Activated naive CD8-positive, alpha-beta T cell treated with anti-CD3 and anti-CD28 coated beads, Interleukin-2, amount 50 U/mL, for 24 hours (primary cell): ENCODE results near the gene NPDC1.

Experiments
- ATAC-seq: fragments of 150-1000 bp; cut with Tn5 transposase; one replicate; pipeline ENCODE4 v1.10.0; 2021
- DNase-seq: peaks from one replicate; pipeline ENCODE4 v3.0.0; 2021
- H3K27ac Mint-ChIP-seq: one replicate; pipeline ENCODE4 v1.8.0; 2021; ENCODE audit warnings: mild to moderate bottlenecking, mixed read lengths
- H3K27me3 Mint-ChIP-seq: one replicate; pipeline ENCODE4 v1.8.0; 2021; ENCODE audit warnings: mixed read lengths
- H3K36me3 Mint-ChIP-seq: one replicate; pipeline ENCODE4 v1.8.0; 2021; ENCODE audit warnings: low read depth, mixed read lengths
- H3K4me1 Mint-ChIP-seq: one replicate; pipeline ENCODE4 v1.8.0; 2021; ENCODE audit warnings: mixed read lengths
- H3K4me3 Mint-ChIP-seq: one replicate; pipeline ENCODE4 v1.8.0; 2021; ENCODE audit warnings: mild to moderate bottlenecking, moderate library complexity, mixed read lengths
- H3K9me3 Mint-ChIP-seq: one replicate; pipeline ENCODE4 v1.8.0; 2021; ENCODE audit warnings: mixed read lengths

The NPDC1 gene

GRCh38 chr9:137078701-137079400 lies 32.9 kb upstream of the NPDC1 start:
- H3K4me3 Mint-ChIP-seq: peak overlapping the region; percentile 71
- peaks cover 13% of the 10 kb centered on the region for H3K4me1 Mint-ChIP-seq
- H3K27me3 Mint-ChIP-seq: no peaks in the 10 kb centered on the region
- H3K27ac Mint-ChIP-seq: no peak overlapping the region
- H3K36me3 Mint-ChIP-seq: peaks cover 5% of the 10 kb centered on the region
- no peaks in the 10 kb centered on the region for H3K9me3 Mint-ChIP-seq
- DNase-seq (no peak), ATAC-seq (no peak)

- DNase-seq (peak; percentile 67), ATAC-seq (peak; percentile 37)
- peak overlapping the region; percentile 71 for H3K4me3 Mint-ChIP-seq
- no peaks in the 10 kb centered on the region for H3K9me3 Mint-ChIP-seq
- no peaks in the 10 kb centered on the region for H3K27me3 Mint-ChIP-seq
- peak overlapping the region; percentile 35 for H3K27ac Mint-ChIP-seq
- peaks cover 7% of the 10 kb centered on the region for H3K4me1 Mint-ChIP-seq
- peaks cover 3% of the 10 kb centered on the region for H3K36me3 Mint-ChIP-seq
Observed at GRCh38 chr9:137077758-137078693, 32.0 kb upstream of the NPDC1 start.

- DNase-seq (peak; percentile 66), ATAC-seq (peak; percentile 57)
- no peaks in the 10 kb centered on the region for H3K9me3 Mint-ChIP-seq
- H3K27me3 Mint-ChIP-seq: no peaks in the 10 kb centered on the region
- peaks cover 4% of the 10 kb centered on the region for H3K4me1 Mint-ChIP-seq
- peaks cover 3% of the 10 kb centered on the region for H3K36me3 Mint-ChIP-seq
- H3K4me3 Mint-ChIP-seq: peak within 1 kb of the TSS; percentile 71
- H3K27ac Mint-ChIP-seq: peak within 1 kb of the TSS; percentile 35
Observed at GRCh38 chr9:137077010-137077747, 31.2 kb upstream of the NPDC1 start, which contains the start of gene UAP1L1. TSS of gene UAP1L1 (plus strand) at chr9:137077517. CDS start at chr9:137077533, 16 bp downstream.

GRCh38 chr9:137076636-137077009 lies 30.6 kb upstream of the NPDC1 start:
- H3K4me1 Mint-ChIP-seq: peaks cover 4% of the 10 kb centered on the region
- H3K27ac Mint-ChIP-seq: no peak overlapping the region
- no peak for ATAC-seq
- peak overlapping the region; percentile 29 for H3K4me3 Mint-ChIP-seq
- no peaks in the 10 kb centered on the region for H3K9me3 Mint-ChIP-seq
- no peak for DNase-seq
- no peaks in the 10 kb centered on the region for H3K27me3 Mint-ChIP-seq
- H3K36me3 Mint-ChIP-seq: peaks cover 3% of the 10 kb centered on the region

- no peak overlapping the region for H3K4me3 Mint-ChIP-seq
- no peaks in the 10 kb centered on the region for H3K9me3 Mint-ChIP-seq
- H3K36me3 Mint-ChIP-seq: peaks cover 3% of the 10 kb centered on the region
- no peak for DNase-seq
- no peaks in the 10 kb centered on the region for H3K27me3 Mint-ChIP-seq
- peaks cover 15% of the 10 kb centered on the region for H3K4me1 Mint-ChIP-seq
- ATAC-seq: no peak
- no peak overlapping the region for H3K27ac Mint-ChIP-seq
Observed at GRCh38 chr9:137075275-137075775, 29.3 kb upstream of the NPDC1 start.

GRCh38 chr9:137074657-137075274 lies 28.8 kb upstream of the NPDC1 start:
- Mint-ChIP-seq H3K4me3 (no peak overlapping the region), H3K4me1 (peaks cover 15% of the 10 kb centered on the region), H3K27me3 (no peaks in the 10 kb centered on the region), H3K36me3 (peaks cover 2% of the 10 kb centered on the region), H3K9me3 (no peaks in the 10 kb centered on the region), H3K27ac (no peak overlapping the region)
- DNase-seq (no peak), ATAC-seq (no peak)

GRCh38 chr9:137073992-137074399 lies 28.0 kb upstream of the NPDC1 start:
- ATAC-seq (no peak), DNase-seq (no peak)
- no peaks in the 10 kb centered on the region for H3K27me3 Mint-ChIP-seq
- no peaks in the 10 kb centered on the region for H3K9me3 Mint-ChIP-seq
- H3K27ac Mint-ChIP-seq: no peak overlapping the region
- no peak overlapping the region for H3K4me3 Mint-ChIP-seq
- no peaks in the 10 kb centered on the region for H3K36me3 Mint-ChIP-seq
- peaks cover 16% of the 10 kb centered on the region for H3K4me1 Mint-ChIP-seq

GRCh38 chr9:137071282-137071681 lies 25.3 kb upstream of the NPDC1 start:
- Mint-ChIP-seq H3K4me3 (peak overlapping the region; percentile 77), H3K27ac (peak overlapping the region; percentile 72), H3K27me3 (no peaks in the 10 kb centered on the region), H3K4me1 (peaks cover 19% of the 10 kb centered on the region), H3K9me3 (no peaks in the 10 kb centered on the region), H3K36me3 (no peaks in the 10 kb centered on the region)
- no peak for DNase-seq
- no peak for ATAC-seq

- no peaks in the 10 kb centered on the region for H3K36me3 Mint-ChIP-seq
- no peaks in the 10 kb centered on the region for H3K27me3 Mint-ChIP-seq
- no peaks in the 10 kb centered on the region for H3K9me3 Mint-ChIP-seq
- H3K27ac Mint-ChIP-seq: peak overlapping the region; percentile 72
- peaks cover 19% of the 10 kb centered on the region for H3K4me1 Mint-ChIP-seq
- peak overlapping the region; percentile 77 for H3K4me3 Mint-ChIP-seq
- DNase-seq (no peak), ATAC-seq (no peak)
Observed at GRCh38 chr9:137070906-137071275, 24.9 kb upstream of the NPDC1 start.

GRCh38 chr9:137070201-137070905 lies 24.4 kb upstream of the NPDC1 start, which contains the start of gene SAPCD2:
TSS of gene SAPCD2 (minus strand) at chr9:137070557. CDS start at chr9:137070460, 97 bp downstream.
- peak; percentile 87 for ATAC-seq
- H3K4me3 Mint-ChIP-seq: peak within 1 kb of the TSS; percentile 77
- no peaks in the 10 kb centered on the region for H3K27me3 Mint-ChIP-seq
- peaks cover 19% of the 10 kb centered on the region for H3K4me1 Mint-ChIP-seq
- H3K9me3 Mint-ChIP-seq: no peaks in the 10 kb centered on the region
- peak within 1 kb of the TSS; percentile 72 for H3K27ac Mint-ChIP-seq
- peak; percentile 81 for DNase-seq
- H3K36me3 Mint-ChIP-seq: no peaks in the 10 kb centered on the region

GRCh38 chr9:137069508-137070091 lies 23.6 kb upstream of the NPDC1 start:
- no peaks in the 10 kb centered on the region for H3K9me3 Mint-ChIP-seq
- no peak overlapping the region for H3K27ac Mint-ChIP-seq
- no peaks in the 10 kb centered on the region for H3K27me3 Mint-ChIP-seq
- ATAC-seq: no peak
- peaks cover 19% of the 10 kb centered on the region for H3K4me1 Mint-ChIP-seq
- H3K36me3 Mint-ChIP-seq: no peaks in the 10 kb centered on the region
- peak overlapping the region; percentile 55 for H3K4me3 Mint-ChIP-seq
- no peak for DNase-seq

GRCh38 chr9:137068539-137069507 lies 22.8 kb upstream of the NPDC1 start:
- Mint-ChIP-seq H3K4me1 (peaks cover 19% of the 10 kb centered on the region), H3K4me3 (peak overlapping the region; percentile 55), H3K27me3 (peaks cover 2% of the 10 kb centered on the region), H3K9me3 (no peaks in the 10 kb centered on the region), H3K36me3 (no peaks in the 10 kb centered on the region), H3K27ac (no peak overlapping the region)
- no peak for DNase-seq
- no peak for ATAC-seq
